ENCODE results near the gene ACSS1.

The ACSS1 gene

DNA sequence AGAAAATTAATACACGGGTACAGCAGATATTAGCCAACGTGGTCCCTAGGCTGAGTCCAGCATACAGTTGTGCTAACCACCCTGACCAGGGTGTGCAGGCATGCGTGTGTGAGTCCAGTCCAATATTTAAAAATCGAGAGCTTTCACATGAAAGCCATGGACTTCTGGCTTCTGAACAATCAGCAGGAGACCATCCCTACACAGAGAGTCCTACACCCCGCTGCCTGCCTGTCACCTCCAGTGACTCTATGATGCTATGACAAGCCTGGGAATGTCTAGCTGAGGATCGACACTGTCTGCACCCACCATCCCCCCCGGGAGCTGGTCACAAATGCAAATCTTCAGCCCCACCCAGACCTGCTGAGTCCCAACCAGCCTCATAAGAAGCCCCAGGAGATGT is 7.9 kb downstream of the ACSS1 start:
- Histone ChIP-seq H3K27me3 (ENCODE audit: insufficient read depth, poor library complexity, severe bottlenecking) (no peaks in the 10 kb centered on the region), H3K4me1 (ENCODE audit: insufficient read depth, poor library complexity, severe bottlenecking) (no peaks in the 10 kb centered on the region), H3K27ac (ENCODE audit: poor library complexity, severe bottlenecking) (no peak overlapping the region), H3K36me3 (ENCODE audit: low read depth) (no peaks in the 10 kb centered on the region), H3K9me3 (ENCODE audit: severe bottlenecking) (no peaks in the 10 kb centered on the region), H3K4me3 (ENCODE audit: severe bottlenecking) (no peak overlapping the region)
- TF ChIP-seq, protein P1, sequence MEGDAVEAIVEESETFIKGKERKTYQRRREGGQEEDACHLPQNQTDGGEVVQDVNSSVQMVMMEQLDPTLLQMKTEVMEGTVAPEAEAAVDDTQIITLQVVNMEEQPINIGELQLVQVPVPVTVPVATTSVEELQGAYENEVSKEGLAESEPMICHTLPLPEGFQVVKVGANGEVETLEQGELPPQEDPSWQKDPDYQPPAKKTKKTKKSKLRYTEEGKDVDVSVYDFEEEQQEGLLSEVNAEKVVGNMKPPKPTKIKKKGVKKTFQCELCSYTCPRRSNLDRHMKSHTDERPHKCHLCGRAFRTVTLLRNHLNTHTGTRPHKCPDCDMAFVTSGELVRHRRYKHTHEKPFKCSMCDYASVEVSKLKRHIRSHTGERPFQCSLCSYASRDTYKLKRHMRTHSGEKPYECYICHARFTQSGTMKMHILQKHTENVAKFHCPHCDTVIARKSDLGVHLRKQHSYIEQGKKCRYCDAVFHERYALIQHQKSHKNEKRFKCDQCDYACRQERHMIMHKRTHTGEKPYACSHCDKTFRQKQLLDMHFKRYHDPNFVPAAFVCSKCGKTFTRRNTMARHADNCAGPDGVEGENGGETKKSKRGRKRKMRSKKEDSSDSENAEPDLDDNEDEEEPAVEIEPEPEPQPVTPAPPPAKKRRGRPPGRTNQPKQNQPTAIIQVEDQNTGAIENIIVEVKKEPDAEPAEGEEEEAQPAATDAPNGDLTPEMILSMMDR (IDR thresholded peaks at IDR 0.05; ENCODE audit: poor library complexity, severe bottlenecking): no peak
- ATAC-seq (ENCODE audit: low read depth): no peak
- peak; percentile 30 for DNase-seq (ENCODE audit: low spot score)

DNA sequence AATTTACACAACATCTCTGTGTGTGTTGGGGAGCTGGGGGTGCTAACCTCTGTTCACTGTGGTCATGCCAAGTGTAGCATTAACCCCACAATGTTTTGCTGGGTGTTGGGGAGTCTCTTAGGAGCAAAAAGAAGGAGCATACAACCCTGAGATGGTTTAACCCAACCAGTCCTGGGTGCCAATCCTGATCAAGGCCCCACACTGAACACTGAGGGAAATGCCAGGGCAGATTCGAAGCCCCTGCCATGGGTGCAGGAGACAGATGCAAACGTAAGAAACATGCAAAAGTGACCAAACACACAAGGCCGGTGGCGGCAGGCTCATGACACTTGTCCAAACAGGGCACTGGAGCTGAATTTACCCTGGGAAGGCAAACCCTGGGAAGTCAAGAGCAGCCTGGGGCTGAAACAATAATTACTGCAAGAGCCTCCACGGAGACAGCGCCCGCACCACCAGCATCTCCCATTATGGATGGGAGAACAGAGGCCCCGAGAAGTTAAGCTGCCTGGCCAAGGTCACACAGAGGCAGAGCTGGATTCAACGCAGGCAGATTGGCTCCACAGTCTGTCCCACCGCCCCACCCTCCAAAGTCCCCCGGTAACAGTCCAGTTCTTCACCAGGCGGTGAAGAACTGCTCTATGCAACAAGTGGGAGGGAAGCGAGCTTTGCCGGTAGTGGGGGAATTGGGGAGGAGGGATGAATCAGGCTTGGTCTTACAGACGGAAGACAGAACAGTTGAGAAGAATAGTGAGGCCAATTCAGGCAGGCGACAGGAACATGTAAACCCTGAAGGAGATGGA is 8.5 kb downstream of the ACSS1 start:
- Histone ChIP-seq H3K27ac (ENCODE audit: poor library complexity, severe bottlenecking) (no peak overlapping the region), H3K9me3 (ENCODE audit: severe bottlenecking) (no peaks in the 10 kb centered on the region), H3K4me1 (ENCODE audit: insufficient read depth, poor library complexity, severe bottlenecking) (no peaks in the 10 kb centered on the region), H3K27me3 (ENCODE audit: insufficient read depth, poor library complexity, severe bottlenecking) (no peaks in the 10 kb centered on the region), H3K4me3 (ENCODE audit: severe bottlenecking) (no peak overlapping the region), H3K36me3 (ENCODE audit: low read depth) (no peaks in the 10 kb centered on the region)
- TF ChIP-seq, protein P1 (IDR thresholded peaks at IDR 0.05; ENCODE audit: poor library complexity, severe bottlenecking): no peak
- no peak for ATAC-seq (ENCODE audit: low read depth)
- peak; percentile 31 for DNase-seq (ENCODE audit: low spot score)

DNA sequence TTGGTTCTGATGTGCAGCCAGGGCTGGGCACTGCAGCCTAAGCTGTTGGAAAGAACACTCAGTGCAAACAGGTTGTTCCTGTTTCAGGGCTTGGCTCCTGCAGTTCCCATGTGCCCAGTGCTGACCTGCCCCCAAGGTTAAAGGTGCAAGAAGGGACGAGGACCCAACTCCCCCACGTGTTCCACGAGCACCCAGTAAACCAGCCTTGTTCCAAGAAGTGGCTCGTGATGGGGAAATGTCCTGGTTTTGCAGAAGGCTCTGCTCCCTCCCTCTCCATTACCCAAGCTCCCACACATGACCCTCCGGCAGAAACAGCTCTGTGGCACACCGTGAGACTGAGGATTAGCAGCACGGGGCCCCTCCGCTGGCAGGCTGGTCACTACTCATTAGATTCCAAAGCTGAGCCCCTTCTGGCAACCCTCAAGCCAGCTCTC is 9.4 kb downstream of the ACSS1 start:
- TF ChIP-seq, protein P1 (IDR thresholded peaks at IDR 0.05; ENCODE audit: poor library complexity, severe bottlenecking): no peak
- Histone ChIP-seq H3K4me3 (ENCODE audit: severe bottlenecking) (no peak overlapping the region), H3K36me3 (ENCODE audit: low read depth) (no peaks in the 10 kb centered on the region), H3K4me1 (ENCODE audit: insufficient read depth, poor library complexity, severe bottlenecking) (no peaks in the 10 kb centered on the region), H3K27me3 (ENCODE audit: insufficient read depth, poor library complexity, severe bottlenecking) (no peaks in the 10 kb centered on the region), H3K27ac (ENCODE audit: poor library complexity, severe bottlenecking) (no peak overlapping the region), H3K9me3 (ENCODE audit: severe bottlenecking) (no peaks in the 10 kb centered on the region)
- ATAC-seq (ENCODE audit: low read depth) (no peak), DNase-seq (ENCODE audit: low spot score) (peak; percentile 48)

DNA sequence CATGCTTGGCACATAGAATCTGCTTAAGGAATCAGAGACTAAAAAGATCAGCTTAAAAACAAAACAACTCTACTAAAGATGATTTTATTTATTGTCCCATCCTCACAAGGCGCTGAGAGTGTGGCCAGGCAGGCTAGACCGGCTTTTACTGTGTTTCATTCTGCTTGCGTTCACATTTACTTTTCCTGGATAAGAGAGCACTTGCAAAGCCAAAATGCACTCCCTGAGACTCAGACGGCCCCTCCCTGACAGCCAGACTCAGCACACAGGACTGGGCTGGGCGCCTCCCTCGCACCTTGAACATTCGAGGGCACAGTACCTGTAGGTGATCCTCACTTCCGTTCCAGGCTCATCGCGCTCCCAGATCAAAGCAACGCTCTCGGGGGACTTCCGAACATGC is 10.2 kb downstream of the ACSS1 start:
- Histone ChIP-seq H3K4me3 (ENCODE audit: severe bottlenecking) (no peak overlapping the region), H3K4me1 (ENCODE audit: insufficient read depth, poor library complexity, severe bottlenecking) (no peaks in the 10 kb centered on the region), H3K36me3 (ENCODE audit: low read depth) (no peaks in the 10 kb centered on the region), H3K9me3 (ENCODE audit: severe bottlenecking) (no peaks in the 10 kb centered on the region), H3K27ac (ENCODE audit: poor library complexity, severe bottlenecking) (no peak overlapping the region), H3K27me3 (ENCODE audit: insufficient read depth, poor library complexity, severe bottlenecking) (no peaks in the 10 kb centered on the region)
- TF ChIP-seq, protein P1 (IDR thresholded peaks at IDR 0.05; ENCODE audit: poor library complexity, severe bottlenecking): no peak
- DNase-seq (ENCODE audit: low spot score) (peak; percentile 31), ATAC-seq (ENCODE audit: low read depth) (no peak)
